Measurements from ENCODE around the gene NDUFA13. TPM values are rescaled to one million over a fixed set of nuclear protein-coding genes. Genes with fewer than 3 reads are reported as not detected.

Gene NDUFA13
- total RNA-seq, 1 experiment from 2014 or later: 96.6 TPM

- no peak for DNase-seq (ENCODE audit: low read depth)
Observed at GRCh38 chr19:19507354-19507753, 8.7 kb upstream of the NDUFA13 start.

GRCh38 chr19:19508217-19508616 is 7.8 kb upstream of the NDUFA13 start:
- DNase-seq (ENCODE audit: low read depth): no peak

GRCh38 chr19:19510432-19510831 is 5.6 kb upstream of the NDUFA13 start:
- DNase-seq (ENCODE audit: low read depth): no peak

GRCh38 chr19:19513682-19514081 is 2.3 kb upstream of the NDUFA13 start:
- no peak for DNase-seq (ENCODE audit: low read depth)

DNA sequence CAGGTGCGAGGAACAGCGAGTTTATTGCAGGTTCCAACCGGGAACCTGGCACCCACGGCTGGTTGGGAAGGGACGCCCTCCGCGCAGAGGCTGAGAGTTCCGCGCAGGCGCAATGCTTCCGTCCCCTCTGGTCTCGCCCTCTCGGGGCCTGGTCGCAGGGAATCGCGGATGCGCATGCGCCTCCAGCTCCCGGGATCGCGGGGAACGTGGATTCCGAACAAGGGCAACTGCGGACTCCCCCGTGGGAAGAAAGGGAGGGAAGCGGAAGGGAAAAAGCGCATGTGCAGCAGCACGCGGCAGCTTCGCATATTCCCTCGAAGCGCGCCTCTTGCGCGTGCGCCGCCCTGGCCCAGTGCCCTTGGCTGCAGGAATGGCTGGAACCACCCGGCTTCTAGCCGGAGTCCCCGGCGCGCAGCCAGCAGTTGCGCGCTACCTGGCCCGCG is 1.8 kb upstream of the NDUFA13 start:
- no peak for DNase-seq (ENCODE audit: low read depth)

- DNase-seq (ENCODE audit: low read depth): no peak
Observed at GRCh38 chr19:19514881-19515641, 964 bp upstream of the NDUFA13 start, which contains the start of gene TSSK6. Gene TSSK6 (minus strand): TSS chr19:19515548. CDS start chr19:19515427, 121 bp downstream.

- no peak for DNase-seq (ENCODE audit: low read depth)
Observed at GRCh38 chr19:19517235-19517619, 1.2 kb downstream of the NDUFA13 start.

DNA sequence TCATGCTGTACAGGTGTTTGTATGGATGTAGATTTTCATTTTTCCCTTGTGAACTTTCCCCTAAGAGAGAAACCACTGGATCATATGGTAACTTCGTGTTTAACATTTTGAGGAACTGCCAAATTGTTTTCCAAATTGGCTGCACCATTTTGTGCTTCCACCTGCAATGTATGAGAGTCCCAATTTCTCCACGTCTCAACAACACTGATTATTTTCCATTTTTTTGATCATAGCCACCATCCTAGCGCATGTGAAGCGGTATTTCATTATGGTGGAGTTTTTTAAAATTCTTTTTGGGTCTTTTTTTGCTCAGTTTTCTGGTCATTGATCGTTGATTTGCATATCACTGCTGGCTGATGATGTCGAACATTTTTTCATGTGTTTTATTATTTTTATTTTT is 5.0 kb downstream of the NDUFA13 start:
- DNase-seq (ENCODE audit: low read depth): no peak

DNA sequence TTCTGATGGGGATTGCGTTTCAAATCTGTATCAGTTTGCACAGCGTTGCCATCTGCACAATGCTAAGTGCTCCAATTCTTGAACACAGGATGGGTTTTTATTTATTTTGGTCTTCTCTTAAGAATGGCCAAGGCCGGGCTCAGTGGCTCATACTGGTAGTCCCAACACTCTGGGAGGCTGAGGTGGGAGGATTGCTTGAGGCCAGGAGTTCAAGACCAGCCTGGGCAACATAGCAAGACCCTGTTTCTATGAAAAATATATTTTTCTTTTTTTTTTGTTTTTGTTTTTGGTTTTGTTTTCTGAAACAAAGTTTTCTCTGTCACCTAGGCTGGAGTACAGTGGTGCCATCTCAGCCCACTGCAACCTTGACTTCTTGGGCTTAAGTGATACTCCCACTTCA is 7.2 kb downstream of the NDUFA13 start:
- no peak for DNase-seq (ENCODE audit: low read depth)

- DNase-seq (ENCODE audit: low read depth): no peak
Observed at GRCh38 chr19:19524053-19524452, 8.0 kb downstream of the NDUFA13 start.

- no peak for DNase-seq (ENCODE audit: low read depth)
Observed at GRCh38 chr19:19525611-19526380, 9.8 kb downstream of the NDUFA13 start.

DNA sequence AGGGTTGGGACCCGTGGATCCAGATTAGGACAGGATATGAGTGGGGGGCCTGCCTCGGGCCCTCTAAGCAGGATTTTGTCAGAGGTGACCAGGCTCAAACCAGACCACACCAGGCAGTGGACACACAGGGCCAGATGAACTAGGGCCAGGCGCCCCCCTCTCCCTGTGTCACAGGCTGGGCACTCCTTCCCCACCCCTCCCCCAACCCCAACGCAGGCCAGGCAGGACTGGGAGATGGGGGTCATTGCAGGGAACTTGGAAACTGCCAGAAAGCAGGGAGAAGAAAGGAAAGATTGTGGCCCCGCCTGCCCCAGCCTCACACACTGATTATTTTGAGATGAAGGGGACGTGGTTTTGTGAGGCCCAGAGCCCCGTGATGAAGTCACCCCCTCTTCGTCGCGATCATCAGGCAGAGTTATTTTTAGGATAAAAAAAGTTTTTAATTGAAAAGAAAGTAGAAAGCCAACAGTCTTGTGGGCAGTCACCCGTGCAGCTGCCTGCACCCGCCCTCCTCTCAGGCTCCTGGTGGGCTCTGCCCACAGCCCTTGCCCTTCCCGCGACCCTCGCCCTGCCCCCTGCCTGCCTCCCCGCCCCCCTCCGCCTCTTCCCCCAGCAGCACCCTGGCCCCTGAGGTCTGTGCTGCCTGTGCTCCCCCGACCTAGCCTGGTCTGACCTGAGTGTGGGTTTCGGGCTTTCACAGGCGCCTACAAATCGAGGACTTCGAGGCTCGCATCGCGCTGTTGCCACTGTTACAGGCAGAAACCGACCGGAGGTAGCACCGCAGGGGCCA is 10.8 kb downstream of the NDUFA13 start:
- no peak for DNase-seq (ENCODE audit: low read depth)

DNA sequence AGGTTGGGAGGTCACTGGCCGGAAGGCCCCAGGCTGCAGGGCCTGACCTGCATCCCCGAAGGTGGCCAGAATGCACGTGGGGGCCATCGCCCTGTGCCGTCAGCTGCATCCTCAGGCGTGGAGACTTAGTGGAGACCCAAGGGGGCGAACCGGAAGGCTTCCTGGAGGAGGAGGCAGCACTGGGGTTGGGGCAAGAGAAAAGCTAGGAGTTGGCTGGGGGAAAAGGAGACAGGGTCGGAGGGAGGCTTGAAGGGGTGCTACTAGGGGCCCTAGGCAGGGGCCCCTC is 11.3 kb downstream of the NDUFA13 start:
- DNase-seq (ENCODE audit: low read depth): no peak

DNA sequence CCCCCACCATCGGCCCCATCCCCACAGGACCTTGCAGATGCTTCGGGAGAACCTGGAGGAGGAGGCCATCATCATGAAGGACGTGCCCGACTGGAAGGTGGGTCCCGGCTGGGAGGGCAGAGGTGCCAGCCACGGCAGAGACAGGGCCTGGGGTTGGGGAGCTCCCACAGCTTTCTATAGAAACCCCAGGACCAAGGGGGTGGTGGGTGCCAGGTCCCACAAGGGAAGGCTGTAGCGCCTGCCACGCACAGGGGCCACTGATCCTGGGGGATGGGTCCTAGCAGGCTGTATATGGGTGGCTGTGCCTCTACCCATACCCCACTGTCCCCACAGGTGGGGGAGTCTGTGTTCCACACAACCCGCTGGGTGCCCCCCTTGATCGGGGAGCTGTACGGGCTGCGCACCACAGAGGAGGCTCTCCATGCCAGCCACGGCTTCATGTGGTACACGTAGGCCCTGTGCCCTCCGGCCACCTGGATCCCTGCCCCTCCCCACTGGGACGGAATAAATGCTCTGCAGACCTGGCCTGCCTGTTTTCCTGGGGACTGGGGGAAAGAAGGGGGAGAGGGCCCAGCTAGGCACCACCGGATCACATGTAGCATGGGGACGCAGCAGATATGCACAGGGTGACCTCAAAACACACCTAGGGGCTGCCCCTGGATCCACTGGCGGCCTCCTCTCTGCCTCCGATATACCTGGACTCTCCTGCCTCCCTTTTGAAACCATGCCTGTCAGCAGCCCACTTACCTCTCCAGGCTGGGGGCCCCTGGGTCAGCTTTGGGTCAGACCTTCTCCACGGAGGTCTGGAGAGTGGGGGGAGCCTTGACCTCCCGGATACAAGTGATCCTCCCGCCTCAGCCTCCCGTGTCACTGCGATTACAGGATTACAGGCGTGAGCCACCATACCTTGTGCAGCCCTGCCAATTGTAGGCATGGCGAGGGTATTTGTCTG is 11.9 kb downstream of the NDUFA13 start:
- DNase-seq (ENCODE audit: low read depth): no peak

GRCh38 chr19:19528721-19529490 is 12.9 kb downstream of the NDUFA13 start, which contains the start of gene YJEFN3:
Gene YJEFN3 (plus strand): TSS chr19:19528911. CDS start chr19:19528933, 22 bp downstream.
- DNase-seq (ENCODE audit: low read depth): peak; percentile 77

DNA sequence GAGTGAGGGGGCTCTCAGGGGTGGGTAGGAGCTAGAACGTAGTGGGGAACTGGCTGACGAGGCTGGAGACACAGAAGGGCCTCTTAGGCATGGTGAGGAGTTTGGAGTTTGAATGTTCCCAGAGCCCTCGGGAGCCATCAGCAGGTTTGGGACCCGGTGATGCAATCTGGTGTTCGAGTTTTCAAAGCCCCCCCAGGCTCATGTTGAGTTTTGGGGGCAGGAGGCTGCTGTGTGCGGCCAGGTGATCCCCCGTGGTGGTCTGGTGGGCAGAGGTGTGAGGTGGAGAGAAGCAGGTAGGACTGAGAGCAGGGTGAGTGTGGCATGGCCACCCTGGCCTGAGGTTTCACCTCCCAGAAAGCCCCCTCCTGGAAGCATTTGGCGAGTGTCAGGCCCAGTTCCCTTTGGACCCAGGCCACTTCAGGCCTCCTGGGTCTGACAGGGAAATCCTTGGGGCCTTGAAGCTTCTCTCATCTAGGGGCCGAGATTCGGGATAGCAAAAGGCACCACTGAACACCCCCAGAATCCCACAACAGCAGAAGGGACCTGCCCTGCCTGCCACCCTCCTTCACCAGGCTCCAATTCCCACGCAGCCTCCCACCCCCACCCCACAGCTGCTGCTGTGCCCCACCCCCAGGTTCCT is 13.9 kb downstream of the NDUFA13 start:
- no peak for DNase-seq (ENCODE audit: low read depth)

GRCh38 chr19:19530423-19530804 is 14.4 kb downstream of the NDUFA13 start:
- DNase-seq (ENCODE audit: low read depth): no peak

GRCh38 chr19:19530889-19531288 is 14.9 kb downstream of the NDUFA13 start:
- no peak for DNase-seq (ENCODE audit: low read depth)

DNA sequence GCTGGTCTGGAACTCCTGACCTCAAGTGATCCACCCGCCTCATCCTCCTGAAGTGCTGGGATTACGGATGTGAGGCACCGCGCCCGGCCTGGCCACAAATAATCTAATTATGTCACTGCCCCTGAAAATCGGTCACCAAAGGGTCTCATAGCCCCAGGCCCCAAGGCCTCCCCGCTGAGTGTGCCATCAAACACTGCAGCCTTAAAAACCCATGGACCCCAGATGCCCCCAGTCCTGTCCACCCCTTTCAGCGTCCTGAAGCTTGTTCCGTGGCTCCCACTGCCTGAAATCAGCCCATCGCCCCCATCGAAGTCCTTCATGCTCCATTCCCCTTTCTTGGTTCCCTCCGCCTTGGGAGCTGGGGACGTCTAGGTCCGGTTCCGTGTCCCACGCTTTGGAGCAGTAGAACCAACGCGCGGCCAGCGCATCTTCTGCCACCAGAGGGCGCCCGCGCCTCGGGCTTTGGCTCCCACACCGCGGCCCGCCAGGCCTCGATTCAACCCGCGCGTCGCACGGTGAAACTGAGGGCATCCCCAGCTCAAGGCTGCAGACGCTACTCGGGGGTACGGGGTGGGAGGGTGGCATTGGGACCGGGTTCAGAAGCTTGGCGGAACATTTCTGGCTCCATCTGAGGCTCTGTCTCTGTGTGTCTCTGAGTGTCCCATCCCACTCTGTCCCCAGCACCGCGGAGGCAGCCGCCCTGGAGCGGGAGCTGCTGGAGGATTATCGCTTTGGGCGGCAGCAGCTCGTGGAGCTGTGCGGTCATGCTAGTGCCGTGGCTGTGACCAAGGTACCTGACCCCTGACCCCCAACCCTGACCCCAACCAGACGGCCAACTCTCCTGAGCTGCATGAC is 16.2 kb downstream of the NDUFA13 start:
- DNase-seq (ENCODE audit: low read depth): peak; percentile 79

Measured in Daoy (cell line).